HG02840 (cell line): Measurements from ENCODE around the gene BNC2.

ENCODE experiments used
- ATAC-seq: cut with Tn5 transposase; IDR thresholded peaks from one replicate; pipeline ENCODE4 v1.9.1; 2021; ENCODE audit warnings: mild to moderate bottlenecking, moderate library complexity, moderate number of reproducible peaks; ENCODE audit not compliant: unreplicated experiment, low FRiP score

The BNC2 gene

DNA sequence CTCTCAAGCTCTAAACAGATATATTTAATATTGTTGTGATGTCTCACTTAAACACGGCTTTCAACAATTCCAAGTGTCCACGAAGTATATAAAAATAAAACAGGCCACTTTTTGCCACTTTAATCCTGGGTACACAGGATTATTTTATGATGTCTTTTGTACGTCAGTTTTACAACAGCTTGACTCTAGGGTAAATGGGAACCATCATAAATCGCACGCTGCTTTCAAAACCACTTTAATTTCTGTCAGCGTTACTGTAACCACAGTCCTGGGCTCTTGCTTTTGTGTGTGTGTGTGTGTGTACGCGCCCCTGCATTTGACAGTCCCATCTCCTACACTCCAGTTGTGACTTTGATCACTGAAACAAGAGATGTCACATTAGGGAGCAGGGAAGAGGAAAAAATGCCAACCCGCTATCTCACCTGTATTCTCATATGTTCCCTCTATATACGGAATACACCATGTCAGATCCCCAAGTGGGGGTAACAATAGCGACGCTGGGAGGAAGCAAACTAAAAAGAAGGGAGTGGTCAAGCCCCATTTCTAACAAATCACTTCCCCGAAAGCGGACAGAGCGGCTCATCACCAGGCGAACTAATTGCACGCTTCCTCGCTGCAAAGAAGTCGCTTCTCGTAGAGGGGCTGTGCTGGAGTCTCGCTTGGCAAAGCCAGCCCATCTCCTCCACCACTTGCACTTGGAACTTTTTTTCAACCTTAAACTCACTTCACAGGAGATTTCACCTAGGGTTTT lies 1.2 kb downstream of the BNC2 start:
- ATAC-seq, result no peak

DNA sequence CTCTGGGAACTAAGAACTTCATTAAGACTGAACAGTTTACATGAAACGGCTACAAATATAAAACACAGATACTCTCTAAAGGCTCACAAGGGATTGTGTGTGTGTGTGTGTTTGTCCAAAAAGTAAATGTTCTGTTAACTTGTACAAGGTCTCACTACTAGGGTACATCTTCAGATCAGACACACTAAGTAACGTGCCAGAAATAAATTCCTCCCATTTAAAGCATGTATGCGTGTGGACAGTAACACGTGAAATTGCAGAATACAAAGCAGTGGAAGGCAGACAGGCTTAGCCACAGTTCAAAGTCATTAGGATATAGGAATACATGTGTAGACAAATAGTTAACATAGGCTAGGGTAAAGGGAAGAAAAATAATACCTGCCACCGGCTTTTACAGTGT lies 1.8 kb downstream of the BNC2 start:
- no peak for ATAC-seq

DNA sequence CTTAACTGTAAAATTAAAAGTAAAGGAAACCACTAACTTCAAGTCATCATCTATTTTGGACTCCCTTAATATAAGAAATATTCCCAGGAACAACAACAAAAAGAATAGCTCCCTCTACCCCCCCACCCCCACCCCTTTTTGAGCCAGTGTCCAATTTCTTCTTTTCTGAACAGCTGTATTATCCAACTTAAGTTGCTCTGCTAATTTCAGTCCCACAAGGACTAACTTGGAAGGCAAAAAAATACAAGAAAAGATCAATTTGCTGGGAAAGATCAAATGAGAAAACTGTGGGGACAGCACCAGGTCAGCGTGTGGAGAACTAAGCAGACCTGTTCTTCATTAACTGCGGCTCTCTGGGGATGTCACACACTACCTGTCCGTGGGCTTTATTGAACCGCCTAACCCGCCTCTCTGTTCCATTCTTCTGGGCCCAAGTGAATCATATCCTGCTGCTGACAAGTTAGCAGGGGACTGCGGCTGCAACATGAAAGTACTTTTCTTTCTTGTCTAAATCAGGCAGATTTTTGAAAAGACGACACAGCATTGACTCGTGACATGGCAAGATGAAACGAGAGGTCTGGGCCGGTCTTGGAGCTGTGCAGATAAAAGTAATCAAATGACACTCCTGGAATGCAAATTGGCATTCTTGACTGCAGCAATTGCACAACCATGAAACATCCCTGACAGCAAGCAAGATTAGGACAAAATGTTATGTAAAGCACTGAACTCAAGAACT lies 2.7 kb downstream of the BNC2 start:
- no peak for ATAC-seq

DNA sequence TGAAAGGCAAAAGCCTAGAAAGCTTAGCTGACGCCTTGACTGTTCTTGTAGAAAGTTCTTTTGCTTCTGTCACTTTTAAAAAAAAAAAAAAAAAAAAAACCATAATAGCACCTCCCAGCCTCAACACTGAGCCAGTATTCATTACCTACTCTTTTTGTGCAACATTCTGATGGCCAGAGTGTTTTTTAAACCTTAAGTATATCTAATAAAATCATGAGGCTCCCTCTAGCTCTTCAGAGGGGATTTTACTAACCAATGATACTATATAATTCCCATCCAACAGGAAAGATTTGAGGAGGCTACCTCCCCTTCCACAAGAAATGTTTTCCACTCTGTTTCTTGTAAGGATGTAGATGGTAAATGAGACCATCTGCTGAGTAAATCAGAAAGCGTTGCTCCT lies 3.9 kb downstream of the BNC2 start:
- ATAC-seq, result no peak

DNA sequence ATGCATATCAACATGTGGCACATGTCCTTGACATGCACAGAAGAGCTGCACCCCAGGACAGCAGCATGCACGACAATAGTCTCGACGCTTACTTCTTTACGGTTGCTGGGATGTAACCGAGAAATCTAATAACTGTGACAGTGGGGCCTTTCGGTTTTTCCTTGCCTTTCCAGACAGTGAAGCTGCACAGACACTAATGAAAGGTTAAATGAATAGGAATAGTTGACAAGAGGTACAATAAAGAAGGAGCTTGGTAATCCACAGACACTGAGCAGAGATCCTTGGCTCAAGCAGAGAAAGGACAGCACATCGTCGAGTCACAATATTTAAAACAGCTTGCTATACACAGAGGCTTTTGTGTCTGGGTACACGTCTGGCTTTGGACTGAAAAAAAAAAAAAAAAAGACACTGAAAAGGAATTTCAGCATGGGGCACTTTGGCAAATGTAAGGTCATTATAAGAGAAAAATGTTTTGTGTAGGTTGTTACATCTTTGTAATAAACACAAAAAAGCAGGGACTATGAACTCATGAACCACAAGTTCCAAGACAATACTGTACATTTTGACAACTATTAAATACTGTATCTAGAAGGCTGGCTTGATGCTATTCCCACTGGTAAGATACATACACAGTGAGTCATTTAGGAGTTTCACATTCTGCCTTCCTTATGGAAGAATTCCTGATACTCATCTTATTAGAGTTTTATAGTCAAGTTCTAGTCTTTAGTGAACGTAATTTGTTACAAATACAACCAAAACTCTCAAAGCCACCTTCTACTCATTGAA lies 5.6 kb downstream of the BNC2 start:
- no peak for ATAC-seq

DNA sequence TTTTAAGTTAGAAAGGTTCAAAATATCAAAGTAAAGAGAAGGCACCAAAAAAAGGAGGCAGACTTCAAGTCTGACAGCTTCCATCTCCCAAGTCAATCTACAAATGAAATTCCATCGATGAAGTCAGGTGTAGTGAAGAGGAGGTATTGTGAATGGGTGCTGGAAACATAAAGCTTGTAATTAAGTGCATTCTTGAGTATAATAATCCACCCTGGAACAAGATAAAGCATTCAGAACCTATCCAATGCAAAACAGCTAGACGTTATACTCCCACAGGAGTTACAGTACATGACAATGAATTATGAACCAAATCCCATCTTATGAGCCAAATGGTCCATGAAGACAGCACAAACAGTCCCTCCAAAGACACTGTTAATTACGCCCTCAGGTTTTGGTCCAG lies 22.3 kb downstream of the BNC2 start:
- no peak for ATAC-seq

DNA sequence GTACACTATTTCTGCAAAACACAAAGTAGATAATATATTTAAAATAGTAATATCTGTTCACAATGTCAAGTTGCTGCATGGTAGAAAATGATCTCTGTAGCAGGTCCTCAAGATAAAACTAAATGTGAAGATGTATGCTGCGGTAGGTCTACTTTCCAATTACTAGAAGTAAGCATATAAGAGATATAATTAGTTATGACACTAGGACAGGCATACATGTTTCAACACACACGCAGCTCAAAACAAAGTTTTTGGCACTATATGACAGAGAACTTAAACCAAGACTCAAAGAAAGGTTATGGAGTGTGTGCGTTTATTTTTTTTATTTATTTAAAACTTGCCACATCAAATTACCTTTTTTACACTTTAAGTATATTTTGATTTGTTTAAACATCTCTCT lies 23.5 kb downstream of the BNC2 start:
- ATAC-seq, result no peak

DNA sequence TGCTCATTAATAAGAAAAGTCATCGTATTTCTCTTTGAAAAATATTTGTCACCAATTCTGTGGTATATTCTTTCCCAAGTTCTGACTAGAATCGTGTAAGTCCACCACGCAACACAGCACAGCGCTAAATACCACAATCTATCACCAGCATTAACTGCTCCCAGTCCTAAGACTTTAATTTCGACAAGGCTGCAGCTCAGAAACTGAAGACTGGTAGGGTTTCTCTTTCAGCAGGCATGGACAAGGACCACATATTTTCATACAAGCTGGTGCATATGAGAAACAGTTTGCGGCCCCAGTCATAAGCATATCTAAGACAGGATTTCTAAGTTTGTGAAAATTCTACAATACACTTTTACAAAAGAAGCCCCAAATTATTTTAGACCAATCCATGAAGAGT lies 24.1 kb downstream of the BNC2 start:
- no peak for ATAC-seq

DNA sequence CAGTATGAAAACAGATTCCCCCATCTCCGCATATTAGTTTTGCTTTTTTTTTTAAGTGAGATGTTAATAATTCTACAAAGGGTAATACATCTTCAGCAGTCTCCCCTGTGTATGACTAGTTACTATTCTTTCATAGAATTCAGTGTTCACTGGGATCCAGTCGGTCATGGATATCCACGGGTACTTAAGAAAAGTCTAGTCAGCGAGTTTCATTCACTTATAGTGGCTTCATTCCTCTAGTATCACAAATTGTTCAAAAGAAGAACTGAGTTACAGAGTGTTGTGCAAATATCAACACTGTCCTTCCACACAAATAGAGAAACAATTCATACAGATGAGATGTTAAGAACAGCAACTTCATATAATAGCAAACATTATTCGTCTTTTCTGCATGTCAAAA lies 35.7 kb downstream of the BNC2 start:
- no peak for ATAC-seq

DNA sequence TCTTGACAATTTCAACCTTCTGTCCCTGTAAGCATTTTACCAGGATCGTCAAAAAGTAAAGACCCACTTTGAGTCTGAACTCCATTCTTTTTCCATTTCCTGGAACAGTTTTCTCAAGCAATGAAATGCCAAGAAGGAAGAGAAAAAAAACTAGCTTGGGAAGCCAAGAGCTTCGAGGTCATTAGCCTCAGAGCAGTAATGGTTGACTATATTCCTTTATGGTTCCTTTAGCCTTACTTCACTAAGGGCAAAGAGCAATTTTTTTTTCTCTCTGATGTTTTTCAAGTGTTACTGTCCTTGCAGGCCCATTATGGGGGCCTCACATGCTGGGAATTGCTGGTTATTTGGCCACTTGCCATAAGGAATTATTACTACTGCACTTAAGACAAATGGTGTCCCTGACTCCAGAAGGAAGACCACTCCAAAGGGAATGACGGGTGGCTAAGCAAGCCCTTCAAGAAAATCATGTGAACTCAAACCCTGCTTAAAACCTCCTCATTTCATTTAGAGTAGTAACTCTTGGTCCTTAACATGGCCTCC lies 37.1 kb downstream of the BNC2 start:
- no peak for ATAC-seq

DNA sequence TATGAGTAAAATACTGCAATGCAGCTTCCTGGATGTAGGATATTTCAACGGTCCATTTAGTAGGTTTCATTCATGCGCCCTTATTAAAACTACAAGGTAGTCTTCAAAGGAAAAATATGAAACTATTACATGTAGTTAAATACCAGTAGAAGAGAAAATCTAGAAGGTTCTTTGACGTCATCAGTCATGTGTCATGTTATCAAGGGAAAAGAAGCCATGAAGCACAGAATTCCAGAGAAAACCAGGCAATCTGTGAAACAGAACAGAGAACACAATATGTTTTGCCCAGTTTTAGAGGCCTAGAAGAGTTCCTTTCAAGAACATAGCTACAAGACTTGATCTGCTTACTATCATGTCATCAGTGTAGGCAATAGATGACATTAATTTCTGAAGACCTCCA lies 38.4 kb downstream of the BNC2 start:
- no peak for ATAC-seq

DNA sequence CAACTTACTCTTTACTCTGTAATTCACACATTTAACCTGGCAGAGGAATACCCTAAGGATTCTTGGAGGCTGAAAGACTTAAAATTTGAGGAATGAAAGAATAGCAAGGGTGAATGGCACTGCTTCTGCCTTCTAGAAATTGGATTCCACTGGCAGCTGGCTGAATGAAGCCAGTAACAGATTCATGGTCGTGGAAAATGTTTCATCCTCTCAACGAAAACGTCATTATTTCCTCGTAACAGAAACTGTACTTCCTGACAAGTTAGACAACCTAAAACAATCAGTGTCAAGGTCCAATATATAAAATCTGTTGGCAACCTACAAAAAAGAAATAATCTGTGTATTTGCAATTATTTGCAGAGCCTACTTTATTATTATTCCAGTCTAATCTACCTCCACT lies 39.7 kb downstream of the BNC2 start:
- no peak for ATAC-seq

DNA sequence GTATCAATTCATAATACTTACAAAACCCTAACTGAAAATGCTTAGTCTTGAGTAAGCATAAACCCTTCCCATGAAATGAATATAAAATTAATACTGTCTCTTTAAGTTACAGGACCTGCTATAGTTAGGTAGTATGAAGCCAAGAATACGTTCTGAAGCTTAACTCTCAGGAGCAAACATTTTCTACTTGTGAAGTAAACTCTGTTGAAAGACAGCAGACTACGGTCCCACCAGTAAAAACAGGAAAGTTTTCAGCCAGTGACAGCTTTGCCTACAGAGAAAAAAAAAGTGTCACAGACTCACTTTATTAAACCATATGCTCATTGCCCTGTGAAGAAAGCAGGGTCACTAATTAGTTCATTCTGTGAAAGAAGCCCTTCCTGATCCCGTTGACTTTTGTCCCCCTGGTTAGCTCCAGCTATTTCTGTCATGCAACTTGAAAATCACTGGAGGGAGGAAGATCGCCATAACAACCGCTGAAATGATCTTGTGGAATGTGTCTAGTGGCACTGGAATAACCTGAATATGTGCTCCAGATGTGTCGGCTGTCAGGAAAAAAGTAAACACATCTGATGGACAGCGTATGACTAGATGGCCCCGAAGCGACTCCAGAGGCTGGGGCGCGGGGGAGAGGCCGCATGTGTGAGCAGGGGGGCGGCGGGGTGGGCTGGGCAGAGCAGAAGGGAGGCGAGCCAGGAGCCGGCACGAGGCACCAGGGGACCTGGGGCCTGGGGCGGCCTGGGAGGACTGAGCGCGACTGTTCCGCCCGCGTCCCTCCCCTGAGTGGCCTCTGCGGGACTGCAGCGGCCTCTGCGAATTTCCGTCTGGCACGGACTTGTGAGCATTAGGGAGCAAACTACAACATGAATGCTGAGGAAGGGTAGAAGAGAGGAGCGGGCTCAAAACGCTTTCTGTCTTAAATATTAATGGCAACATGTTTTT lies 41.9 kb downstream of the BNC2 start:
- no peak for ATAC-seq

DNA sequence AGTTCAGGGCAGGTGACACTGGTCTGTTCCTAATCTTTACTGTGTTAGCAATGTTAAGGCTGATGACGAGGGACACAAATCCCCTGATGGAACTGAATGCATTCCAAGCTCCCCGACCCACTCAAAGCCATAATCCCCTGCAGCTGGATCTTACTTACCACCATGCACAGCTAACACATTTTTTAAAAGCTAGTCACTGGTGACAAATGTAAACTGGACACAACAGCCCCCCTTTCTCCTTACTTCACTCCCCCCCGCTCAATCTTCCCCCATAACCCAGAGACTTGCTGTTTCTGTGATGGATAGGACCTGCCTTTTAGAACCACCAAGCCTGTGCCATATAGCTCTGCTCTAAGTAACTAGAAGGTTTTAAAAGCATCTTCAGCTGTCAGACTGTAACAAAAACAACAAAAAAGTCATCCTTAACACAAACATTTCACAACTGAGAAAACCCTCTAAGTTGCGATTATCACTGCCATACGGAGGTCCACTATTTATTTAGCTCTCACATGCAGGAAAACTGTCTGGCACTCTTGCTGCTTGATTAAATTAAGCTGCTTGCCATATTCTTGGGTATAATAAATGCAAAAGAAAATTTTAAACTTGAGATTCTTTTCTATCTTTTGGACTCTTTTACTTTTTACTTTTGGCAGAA lies 44.4 kb downstream of the BNC2 start:
- ATAC-seq, result no peak

DNA sequence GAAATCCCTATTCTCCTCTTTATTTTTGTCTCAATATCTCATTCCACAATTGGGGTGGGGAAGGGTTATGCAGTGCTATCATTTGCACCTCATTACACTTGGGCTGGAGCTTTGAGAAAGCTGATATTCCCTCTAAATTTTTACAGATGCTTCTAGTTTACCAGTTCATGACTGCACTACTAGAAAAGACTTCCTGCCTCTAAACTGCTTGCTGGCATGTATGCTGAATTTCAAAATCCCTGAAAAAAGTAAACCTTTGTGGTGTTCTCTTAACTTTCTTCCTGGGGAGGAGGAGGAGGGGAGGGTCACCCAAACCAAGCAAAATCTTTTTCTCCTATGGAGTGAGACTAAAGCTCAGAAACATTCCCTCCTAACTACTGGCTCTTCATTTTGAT lies 45.1 kb downstream of the BNC2 start:
- no peak for ATAC-seq

DNA sequence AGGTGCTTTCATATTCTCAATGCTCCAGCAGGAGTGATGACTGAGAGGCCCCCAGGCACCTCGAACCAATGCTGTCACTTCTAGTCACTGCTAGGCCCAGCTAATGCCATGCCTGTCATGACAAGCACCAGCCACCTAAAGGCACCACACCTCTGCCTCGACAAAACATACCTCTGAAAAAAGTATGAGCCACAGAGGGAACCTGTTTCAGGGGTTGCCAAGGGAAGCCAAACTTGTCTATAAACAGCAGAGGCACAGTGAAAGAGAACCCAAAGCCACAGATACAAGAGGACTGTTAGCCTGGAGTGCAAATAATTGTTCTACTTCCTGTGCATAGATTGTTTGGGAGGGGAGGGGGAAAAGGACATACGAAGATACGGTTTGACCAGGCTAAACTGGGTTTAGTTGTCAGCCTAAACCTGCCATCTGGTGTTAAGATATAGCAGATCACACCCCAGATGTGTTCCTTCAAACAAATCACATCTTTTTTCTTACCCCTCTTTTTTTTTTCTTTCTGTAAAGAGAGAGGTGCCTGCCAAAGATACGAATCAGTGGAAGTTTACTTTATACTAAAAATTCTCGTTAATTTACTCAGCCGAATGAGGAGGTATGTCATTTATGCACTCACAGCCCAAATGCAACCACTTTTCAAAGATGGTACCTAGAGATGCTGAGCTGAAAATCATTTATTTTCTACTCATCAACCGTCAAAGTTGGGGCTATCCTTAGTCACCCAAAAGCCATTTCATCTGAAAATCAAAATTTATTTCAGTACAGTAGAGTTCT lies 45.7 kb downstream of the BNC2 start:
- no peak for ATAC-seq

DNA sequence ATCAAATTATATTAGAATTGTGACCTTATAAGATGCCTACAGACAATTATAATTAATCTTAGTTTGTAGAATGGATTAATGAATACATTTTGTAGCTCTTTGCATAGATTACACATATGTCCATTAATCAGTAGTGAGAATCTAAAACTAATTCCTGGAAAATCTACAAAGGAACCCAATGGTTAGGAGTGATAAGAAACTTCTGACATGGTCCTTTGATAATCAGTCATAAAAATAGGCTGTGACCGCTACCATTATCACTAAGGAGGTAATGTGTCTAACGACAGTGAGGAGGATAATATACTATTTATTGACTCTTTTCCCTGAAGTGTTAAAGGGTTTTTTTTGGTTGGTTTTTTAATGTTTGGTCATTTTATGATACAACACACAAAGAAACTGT lies 46.6 kb downstream of the BNC2 start:
- no peak for ATAC-seq

DNA sequence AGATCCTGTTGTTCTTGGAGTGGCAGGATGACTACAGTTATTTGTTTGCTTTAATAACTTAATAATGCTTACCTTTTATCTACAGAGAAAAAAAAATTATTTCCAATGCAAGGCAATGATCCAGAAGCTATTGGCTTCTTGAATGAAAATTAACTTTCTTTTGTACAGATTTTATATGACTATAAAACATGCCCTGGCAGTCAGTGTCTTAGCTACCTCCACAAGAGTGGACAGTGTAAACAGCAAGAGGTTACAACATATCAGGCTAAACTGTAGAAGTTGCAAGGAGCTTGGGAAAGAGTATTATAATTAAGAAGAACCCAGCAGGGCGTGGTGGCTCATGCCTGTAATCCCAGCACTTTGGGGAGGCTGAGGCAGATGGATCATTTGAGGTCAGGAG lies 49.1 kb downstream of the BNC2 start:
- ATAC-seq, result no peak

DNA sequence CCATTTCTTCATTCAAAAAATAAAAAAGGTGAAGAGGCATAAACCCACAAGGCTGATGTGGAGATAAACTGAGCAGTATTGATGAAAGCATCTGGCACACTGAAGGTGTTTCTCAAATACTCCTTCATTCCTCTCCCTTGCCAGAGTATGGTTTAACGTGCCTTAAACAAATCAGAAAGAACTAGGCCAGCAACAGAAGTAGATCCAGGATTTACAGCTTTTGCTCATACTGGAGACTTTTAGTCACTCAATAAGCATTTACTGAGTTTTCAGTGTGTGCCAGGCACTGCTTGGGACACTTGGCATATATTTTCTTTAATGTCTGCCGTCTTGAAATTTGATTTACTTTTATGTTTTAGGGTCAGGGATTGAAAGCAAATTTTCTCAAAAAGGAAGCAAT lies 53.0 kb downstream of the BNC2 start:
- no peak for ATAC-seq
